GM19328 (cell line): ENCODE results near the gene CHD3.

Experiments used
- ATAC-seq: cut with Tn5 transposase; IDR thresholded peaks from one replicate; pipeline ENCODE4 v1.9.1; 2021; ENCODE audit warnings: mild to moderate bottlenecking, moderate library complexity; ENCODE audit not compliant: unreplicated experiment

CHD3 gene

GRCh38 chr17:7864995-7865650 lies 23.5 kb upstream of the CHD3 start:
- ATAC-seq, result no peak

- ATAC-seq, result no peak
Measured at GRCh38 chr17:7867881-7868329, 20.7 kb upstream of the CHD3 start.

- no peak for ATAC-seq
Measured at GRCh38 chr17:7873051-7873450, 15.5 kb upstream of the CHD3 start.

- ATAC-seq, result no peak
Measured at GRCh38 chr17:7875804-7876370, 12.7 kb upstream of the CHD3 start.

GRCh38 chr17:7878234-7878633 lies 10.4 kb upstream of the CHD3 start:
- no peak for ATAC-seq

- ATAC-seq, result no peak
Measured at GRCh38 chr17:7880076-7880868, 8.3 kb upstream of the CHD3 start.

- ATAC-seq, result no peak
Measured at GRCh38 chr17:7881276-7882054, 7.1 kb upstream of the CHD3 start.

GRCh38 chr17:7882068-7882467 lies 6.5 kb upstream of the CHD3 start:
- no peak for ATAC-seq

GRCh38 chr17:7882629-7883028 lies 6.0 kb upstream of the CHD3 start:
- no peak for ATAC-seq

GRCh38 chr17:7883781-7884386 lies 4.7 kb upstream of the CHD3 start:
- ATAC-seq, result no peak

GRCh38 chr17:7884581-7885366 lies 3.8 kb upstream of the CHD3 start:
- no peak for ATAC-seq

GRCh38 chr17:7885367-7886226 lies 3.0 kb upstream of the CHD3 start:
- ATAC-seq, result no peak

GRCh38 chr17:7886227-7887037 lies 2.2 kb upstream of the CHD3 start:
- no peak for ATAC-seq

GRCh38 chr17:7887038-7887481 lies 1.5 kb upstream of the CHD3 start:
- ATAC-seq, result no peak

GRCh38 chr17:7887482-7888183 lies 956 bp upstream of the CHD3 start:
- no peak for ATAC-seq

GRCh38 chr17:7889166-7889955 lies 772 bp downstream of the CHD3 start:
- ATAC-seq, result no peak
